HCT116 (cell line): Measurements from ENCODE around the gene FAXC. TPM values are rescaled to one million over a fixed set of nuclear protein-coding genes. Genes with fewer than 3 reads are reported as not detected.

Source experiments
- ATAC-seq: fragments of 200-7000 bp; cut with Tn5 transposase; 2 replicates; pipeline ENCODE4 v1.9.1; 2020; ENCODE audit warnings: mild to moderate bottlenecking, moderate library complexity
- BruUV-seq: library from RNA; stranded (reverse); fragments of 400-500 nt; replicated peaks from 2 replicates; lab custom pipeline; 2021; lab: Mats Ljungman, UMichigan
- CTCF ChIA-PET: fragments of 300-600 bp; sonication (Branson Sonifier 250); formaldehyde crosslinking; loops from one replicate; lab custom pipeline; 2021; ENCODE audit warnings: antibody characterized with exemption; lab: Charles Lee
- POLR2A ChIA-PET: fragments of 300-600, 350-600 bp; sonication (Branson Sonifier 250); formaldehyde crosslinking; loops from one replicate; lab custom pipeline; 2021; ENCODE audit warnings: antibody characterized with exemption; lab: Charles Lee
- RAD21 ChIA-PET, 2 experiments: fragments of 300-600 bp; sonication (Branson Sonifier 250); formaldehyde crosslinking; loops; one replicate each; lab custom pipeline; 2023; ENCODE audit warnings: low total read pairs in 2 of 2; ENCODE audit not compliant: uncharacterized antibody in 2 of 2, unreplicated experiment in 2 of 2, low non-redundant PET in 1 of 2; lab: Charles Lee
- DNase-seq: peaks from one replicate; pipeline ENCODE4 v3.0.0-alpha.2; 2010; ENCODE audit warnings: low read depth, low spot score
- H2AFZ ChIP-seq: fragments of 200-600 bp; shearing (Covaris generic), sonication (generic); 2 replicates; pipeline ENCODE4 v1.6.1; 2017; ENCODE audit warnings: low read depth, mixed run types, mixed read lengths, antibody characterized with exemption, low read length; ENCODE audit not compliant: poor library complexity, severe bottlenecking
- H3K27ac ChIP-seq: 2 replicates; pipeline ENCODE4 v1.5.1; 2012; ENCODE audit warnings: low read depth, low read length
- H3K27me3 ChIP-seq: fragments of 200-600 bp; sonication (generic); 2 replicates; pipeline ENCODE4 v1.6.1; 2016; ENCODE audit warnings: mixed run types, low read length, mixed read lengths; ENCODE audit not compliant: insufficient read depth
- H3K36me3 ChIP-seq, 2 experiments: fragments of 200-500 bp in 1 of 2; fragments of 200-600 bp in 1 of 2; sonication (Bioruptor generic) in 1 of 2; sonication (generic) in 1 of 2; 2 replicates each; pipeline versions ENCODE4 v1.5.1 to v1.6.1; 2014 to 2016; ENCODE audit warnings: low read length in 2 of 2, inconsistent platforms in 1 of 2, mixed read lengths in 1 of 2, mixed run types in 1 of 2; ENCODE audit not compliant: insufficient read depth in 2 of 2, control insufficient read depth in 1 of 2
- H3K4me1 ChIP-seq, 2 experiments: fragments of 200-600 bp in 1 of 2; sonication (generic) in 1 of 2; 2 replicates each; pipeline versions ENCODE4 v1.5.1 to v1.6.1; 2012 to 2017; ENCODE audit warnings: low read length in 2 of 2, inconsistent platforms in 1 of 2, mild to moderate bottlenecking in 1 of 2, mixed read lengths in 1 of 2, mixed run types in 1 of 2, moderate library complexity in 1 of 2; ENCODE audit not compliant: insufficient read depth in 2 of 2, control insufficient read depth in 1 of 2
- H3K4me2 ChIP-seq: fragments of 200-600 bp; sonication (generic); 2 replicates; pipeline ENCODE4 v1.6.1; 2017; ENCODE audit warnings: mixed run types, low read length, mixed read lengths
- H3K4me3 ChIP-seq, 2 experiments: fragments of 200-600 bp in 1 of 2; sonication (generic) in 1 of 2; replicated peaks in 1 of 2; 2 replicates each; pipeline ENCODE4 v1.5.1; 2011 to 2016; ENCODE audit warnings: low read length in 2 of 2, control low read depth in 1 of 2, low read depth in 1 of 2, mild to moderate bottlenecking in 1 of 2, mixed read lengths in 1 of 2, mixed run types in 1 of 2
- H3K79me2 ChIP-seq: fragments of 200-600 bp; sonication (generic); 2 replicates; pipeline ENCODE4 v1.6.1; 2017; ENCODE audit warnings: mild to moderate bottlenecking, mixed run types, low read length, moderate library complexity, mixed read lengths; ENCODE audit not compliant: insufficient read depth
- H3K9ac ChIP-seq: fragments of 200-600 bp; sonication (generic); 2 replicates; pipeline ENCODE4 v1.6.1; 2016; ENCODE audit warnings: low read length, mixed read lengths
- H3K9me2 ChIP-seq: fragments of 200-600 bp; sonication (generic), shearing (Covaris generic); 2 replicates; pipeline ENCODE4 v1.6.1; 2017; ENCODE audit warnings: mixed run types, mild to moderate bottlenecking, moderate library complexity; ENCODE audit not compliant: insufficient read depth
- H3K9me3 ChIP-seq, 2 experiments: fragments of 200-500 bp in 1 of 2; fragments of 200-600 bp in 1 of 2; sonication (Bioruptor generic) in 1 of 2; sonication (generic) in 1 of 2; 2 replicates each; pipeline ENCODE4 v1.6.1; 2014 to 2017; ENCODE audit warnings: low read length in 2 of 2, mixed read lengths in 2 of 2, inconsistent platforms in 1 of 2, low read depth in 1 of 2, mild to moderate bottlenecking in 1 of 2, mixed run types in 1 of 2, moderate library complexity in 1 of 2; ENCODE audit not compliant: control insufficient read depth in 1 of 2, insufficient read depth in 1 of 2
- H4K20me1 ChIP-seq: fragments of 200-600 bp; sonication (generic), shearing (Covaris generic); 2 replicates; pipeline ENCODE4 v1.6.1; 2017; ENCODE audit warnings: mixed run types, mild to moderate bottlenecking, moderate library complexity; ENCODE audit not compliant: insufficient read depth
- CBX3 ChIP-seq: IDR thresholded peaks from 2 replicates; pipeline ENCODE4 v1.6.1; 2012; ENCODE audit warnings: low read depth
- CEBPB ChIP-seq: IDR thresholded peaks from 2 replicates; pipeline ENCODE4 v1.6.1; 2012; ENCODE audit warnings: low read depth
- EGR1 ChIP-seq: IDR thresholded peaks from 2 replicates; pipeline ENCODE4 v1.6.1; 2012; ENCODE audit warnings: low read depth
- EZH2 ChIP-seq: fragments of 200-600 bp; sonication (generic); IDR thresholded peaks from 2 replicates; pipeline ENCODE4 v1.6.1; 2017; ENCODE audit warnings: antibody characterized with exemption, mixed run types
- JUND ChIP-seq: IDR thresholded peaks from 2 replicates; pipeline ENCODE4 v1.6.1; 2012
- RAD21 ChIP-seq: IDR thresholded peaks from 2 replicates; pipeline ENCODE4 v1.6.1; 2012; ENCODE audit warnings: low read depth, mild to moderate bottlenecking
- TCF7L2 ChIP-seq: IDR thresholded peaks from 2 replicates; pipeline ENCODE4 v1.7.0; 2011; ENCODE audit warnings: borderline replicate concordance, inconsistent platforms; ENCODE audit not compliant: insufficient read depth, insufficient read length; ENCODE audit errors: extremely low read depth
- YY1 ChIP-seq: IDR thresholded peaks from 2 replicates; pipeline ENCODE4 v1.6.1; 2011; ENCODE audit warnings: low read length, low read depth, moderate library complexity, mild to moderate bottlenecking; ENCODE audit not compliant: insufficient replicate concordance; ENCODE audit errors: extremely low read depth
- ZNF274 ChIP-seq: fragments of 200-500 bp; sonication (Bioruptor generic); IDR thresholded peaks from 2 replicates; pipeline ENCODE4 v1.6.1; 2014; ENCODE audit warnings: mild to moderate bottlenecking, low read depth, low read length, inconsistent platforms
- intact Hi-C: fragments of 100-400 bp; cut with micrococcal nuclease; formaldehyde crosslinking; loops from 2 replicates; pipeline ENCODE4 v1.10.0; 2022
- total RNA-seq: library from RNA; stranded (reverse); gene quantifications from one replicate; pipeline ENCODE4 v1.2.1, GENCODE V29; 2021; ENCODE audit not compliant: unreplicated experiment
- TF ChIP-seq, protein P1 (sequence below): IDR thresholded peaks from 2 replicates; pipeline ENCODE4 v1.6.1; 2012; ENCODE audit warnings: low read depth

The FAXC gene
- total RNA-seq, 1 experiment from 2014 or later = 4.7 TPM

DNA sequence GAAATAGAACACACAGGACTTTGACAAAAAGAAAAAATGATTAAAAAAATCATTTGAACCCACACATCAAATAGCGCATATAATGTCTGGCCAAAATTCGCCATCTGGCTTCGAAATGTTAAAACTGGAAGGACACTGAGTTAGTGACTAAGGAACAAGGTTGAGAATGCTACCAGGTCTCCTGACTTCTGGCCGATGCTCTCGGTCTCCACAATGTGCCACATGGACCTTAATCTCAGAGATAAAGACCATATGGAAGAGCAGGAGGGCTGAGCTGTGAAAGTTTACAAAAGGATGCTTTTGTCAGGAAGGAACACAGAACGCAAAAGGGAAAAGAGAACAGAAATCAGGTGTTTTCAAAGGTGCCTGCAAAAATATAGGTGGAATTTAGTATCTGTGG is 54.7 kb downstream of the FAXC start:
- H3K79me2 ChIP-seq = no peaks in the 10 kb centered on the region
- ATAC-seq = no peak
- no TSS peak for BruUV-seq
- CTCF ChIA-PET = no interaction called here
- H2AFZ ChIP-seq = no peak overlapping the region
- H4K20me1 ChIP-seq = no peaks in the 10 kb centered on the region
- no peak overlapping the region for H3K27ac ChIP-seq
- DNase-seq = no peak
- POLR2A ChIA-PET = no interaction called here
- RAD21 ChIA-PET = no interaction called here
- no peak overlapping the region for H3K9ac ChIP-seq
- no peak for TF ChIP-seq TCF7L2
- no peak for TF ChIP-seq RAD21
- TF ChIP-seq, protein P1, sequence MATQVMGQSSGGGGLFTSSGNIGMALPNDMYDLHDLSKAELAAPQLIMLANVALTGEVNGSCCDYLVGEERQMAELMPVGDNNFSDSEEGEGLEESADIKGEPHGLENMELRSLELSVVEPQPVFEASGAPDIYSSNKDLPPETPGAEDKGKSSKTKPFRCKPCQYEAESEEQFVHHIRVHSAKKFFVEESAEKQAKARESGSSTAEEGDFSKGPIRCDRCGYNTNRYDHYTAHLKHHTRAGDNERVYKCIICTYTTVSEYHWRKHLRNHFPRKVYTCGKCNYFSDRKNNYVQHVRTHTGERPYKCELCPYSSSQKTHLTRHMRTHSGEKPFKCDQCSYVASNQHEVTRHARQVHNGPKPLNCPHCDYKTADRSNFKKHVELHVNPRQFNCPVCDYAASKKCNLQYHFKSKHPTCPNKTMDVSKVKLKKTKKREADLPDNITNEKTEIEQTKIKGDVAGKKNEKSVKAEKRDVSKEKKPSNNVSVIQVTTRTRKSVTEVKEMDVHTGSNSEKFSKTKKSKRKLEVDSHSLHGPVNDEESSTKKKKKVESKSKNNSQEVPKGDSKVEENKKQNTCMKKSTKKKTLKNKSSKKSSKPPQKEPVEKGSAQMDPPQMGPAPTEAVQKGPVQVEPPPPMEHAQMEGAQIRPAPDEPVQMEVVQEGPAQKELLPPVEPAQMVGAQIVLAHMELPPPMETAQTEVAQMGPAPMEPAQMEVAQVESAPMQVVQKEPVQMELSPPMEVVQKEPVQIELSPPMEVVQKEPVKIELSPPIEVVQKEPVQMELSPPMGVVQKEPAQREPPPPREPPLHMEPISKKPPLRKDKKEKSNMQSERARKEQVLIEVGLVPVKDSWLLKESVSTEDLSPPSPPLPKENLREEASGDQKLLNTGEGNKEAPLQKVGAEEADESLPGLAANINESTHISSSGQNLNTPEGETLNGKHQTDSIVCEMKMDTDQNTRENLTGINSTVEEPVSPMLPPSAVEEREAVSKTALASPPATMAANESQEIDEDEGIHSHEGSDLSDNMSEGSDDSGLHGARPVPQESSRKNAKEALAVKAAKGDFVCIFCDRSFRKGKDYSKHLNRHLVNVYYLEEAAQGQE = no peak
- no peak for TF ChIP-seq EGR1
- no peak for TF ChIP-seq CBX3
- TF ChIP-seq EZH2 = no peak
- no peak for TF ChIP-seq YY1
- no peak for TF ChIP-seq CEBPB
- no peak for TF ChIP-seq JUND
- no peak for TF ChIP-seq ZNF274
- H3K4me1 ChIP-seq = no peaks in the 10 kb centered on the region
- H3K9me3 ChIP-seq = no peaks in the 10 kb centered on the region
- intact Hi-C loops = no loop called here
- no peaks in the 10 kb centered on the region for H3K9me2 ChIP-seq
- no peaks in the 10 kb centered on the region for H3K36me3 ChIP-seq
- H3K4me2 ChIP-seq = no peak overlapping the region
- H3K27me3 ChIP-seq = no peaks in the 10 kb centered on the region
- no peak overlapping the region for H3K4me3 ChIP-seq
